HCT116 (cell line): Measurements from ENCODE around the gene ARNT2. TPM values are rescaled to one million over a fixed set of nuclear protein-coding genes. Genes with fewer than 3 reads are reported as not detected.

Source experiments
- ATAC-seq: fragments of 200-7000 bp; cut with Tn5 transposase; 2 replicates; pipeline ENCODE4 v1.9.1; 2020; ENCODE audit warnings: mild to moderate bottlenecking, moderate library complexity
- BruUV-seq: library from RNA; stranded (reverse); fragments of 400-500 nt; replicated peaks from 2 replicates; lab custom pipeline; 2021; lab: Mats Ljungman, UMichigan
- CTCF ChIA-PET: fragments of 300-600 bp; sonication (Branson Sonifier 250); formaldehyde crosslinking; loops from one replicate; lab custom pipeline; 2021; ENCODE audit warnings: antibody characterized with exemption; lab: Charles Lee
- POLR2A ChIA-PET: fragments of 300-600, 350-600 bp; sonication (Branson Sonifier 250); formaldehyde crosslinking; loops from one replicate; lab custom pipeline; 2021; ENCODE audit warnings: antibody characterized with exemption; lab: Charles Lee
- RAD21 ChIA-PET, 2 experiments: fragments of 300-600 bp; sonication (Branson Sonifier 250); formaldehyde crosslinking; loops; one replicate each; lab custom pipeline; 2023; ENCODE audit warnings: low total read pairs in 2 of 2; ENCODE audit not compliant: uncharacterized antibody in 2 of 2, unreplicated experiment in 2 of 2, low non-redundant PET in 1 of 2; lab: Charles Lee
- DNase-seq: peaks from one replicate; pipeline ENCODE4 v3.0.0-alpha.2; 2010; ENCODE audit warnings: low read depth, low spot score
- H2AFZ ChIP-seq: fragments of 200-600 bp; shearing (Covaris generic), sonication (generic); 2 replicates; pipeline ENCODE4 v1.6.1; 2017; ENCODE audit warnings: low read depth, mixed run types, mixed read lengths, antibody characterized with exemption, low read length; ENCODE audit not compliant: poor library complexity, severe bottlenecking
- H3K27ac ChIP-seq: 2 replicates; pipeline ENCODE4 v1.5.1; 2012; ENCODE audit warnings: low read depth, low read length
- H3K27me3 ChIP-seq: fragments of 200-600 bp; sonication (generic); 2 replicates; pipeline ENCODE4 v1.6.1; 2016; ENCODE audit warnings: mixed run types, low read length, mixed read lengths; ENCODE audit not compliant: insufficient read depth
- H3K36me3 ChIP-seq, 2 experiments: fragments of 200-500 bp in 1 of 2; fragments of 200-600 bp in 1 of 2; sonication (Bioruptor generic) in 1 of 2; sonication (generic) in 1 of 2; 2 replicates each; pipeline versions ENCODE4 v1.5.1 to v1.6.1; 2014 to 2016; ENCODE audit warnings: low read length in 2 of 2, inconsistent platforms in 1 of 2, mixed read lengths in 1 of 2, mixed run types in 1 of 2; ENCODE audit not compliant: insufficient read depth in 2 of 2, control insufficient read depth in 1 of 2
- H3K4me1 ChIP-seq, 2 experiments: fragments of 200-600 bp in 1 of 2; sonication (generic) in 1 of 2; 2 replicates each; pipeline versions ENCODE4 v1.5.1 to v1.6.1; 2012 to 2017; ENCODE audit warnings: low read length in 2 of 2, inconsistent platforms in 1 of 2, mild to moderate bottlenecking in 1 of 2, mixed read lengths in 1 of 2, mixed run types in 1 of 2, moderate library complexity in 1 of 2; ENCODE audit not compliant: insufficient read depth in 2 of 2, control insufficient read depth in 1 of 2
- H3K4me2 ChIP-seq: fragments of 200-600 bp; sonication (generic); 2 replicates; pipeline ENCODE4 v1.6.1; 2017; ENCODE audit warnings: mixed run types, low read length, mixed read lengths
- H3K4me3 ChIP-seq, 2 experiments: fragments of 200-600 bp in 1 of 2; sonication (generic) in 1 of 2; replicated peaks in 1 of 2; 2 replicates each; pipeline ENCODE4 v1.5.1; 2011 to 2016; ENCODE audit warnings: low read length in 2 of 2, control low read depth in 1 of 2, low read depth in 1 of 2, mild to moderate bottlenecking in 1 of 2, mixed read lengths in 1 of 2, mixed run types in 1 of 2
- H3K79me2 ChIP-seq: fragments of 200-600 bp; sonication (generic); 2 replicates; pipeline ENCODE4 v1.6.1; 2017; ENCODE audit warnings: mild to moderate bottlenecking, mixed run types, low read length, moderate library complexity, mixed read lengths; ENCODE audit not compliant: insufficient read depth
- H3K9ac ChIP-seq: fragments of 200-600 bp; sonication (generic); 2 replicates; pipeline ENCODE4 v1.6.1; 2016; ENCODE audit warnings: low read length, mixed read lengths
- H3K9me2 ChIP-seq: fragments of 200-600 bp; sonication (generic), shearing (Covaris generic); 2 replicates; pipeline ENCODE4 v1.6.1; 2017; ENCODE audit warnings: mixed run types, mild to moderate bottlenecking, moderate library complexity; ENCODE audit not compliant: insufficient read depth
- H3K9me3 ChIP-seq, 2 experiments: fragments of 200-500 bp in 1 of 2; fragments of 200-600 bp in 1 of 2; sonication (Bioruptor generic) in 1 of 2; sonication (generic) in 1 of 2; 2 replicates each; pipeline ENCODE4 v1.6.1; 2014 to 2017; ENCODE audit warnings: low read length in 2 of 2, mixed read lengths in 2 of 2, inconsistent platforms in 1 of 2, low read depth in 1 of 2, mild to moderate bottlenecking in 1 of 2, mixed run types in 1 of 2, moderate library complexity in 1 of 2; ENCODE audit not compliant: control insufficient read depth in 1 of 2, insufficient read depth in 1 of 2
- H4K20me1 ChIP-seq: fragments of 200-600 bp; sonication (generic), shearing (Covaris generic); 2 replicates; pipeline ENCODE4 v1.6.1; 2017; ENCODE audit warnings: mixed run types, mild to moderate bottlenecking, moderate library complexity; ENCODE audit not compliant: insufficient read depth
- CEBPB ChIP-seq: IDR thresholded peaks from 2 replicates; pipeline ENCODE4 v1.6.1; 2012; ENCODE audit warnings: low read depth
- EZH2 ChIP-seq: fragments of 200-600 bp; sonication (generic); IDR thresholded peaks from 2 replicates; pipeline ENCODE4 v1.6.1; 2017; ENCODE audit warnings: antibody characterized with exemption, mixed run types
- POLR2A ChIP-seq: IDR thresholded peaks from 2 replicates; pipeline ENCODE4 v1.7.0; 2011; ENCODE audit warnings: borderline replicate concordance; ENCODE audit not compliant: insufficient read depth, insufficient read length; ENCODE audit errors: extremely low read depth
- SIN3A ChIP-seq: IDR thresholded peaks from 2 replicates; pipeline ENCODE4 v1.6.1; 2012; ENCODE audit warnings: low read depth
- SRF ChIP-seq: IDR thresholded peaks from 2 replicates; pipeline ENCODE4 v1.6.1; 2012; ENCODE audit warnings: low read depth
- YY1 ChIP-seq: IDR thresholded peaks from 2 replicates; pipeline ENCODE4 v1.6.1; 2011; ENCODE audit warnings: low read length, low read depth, moderate library complexity, mild to moderate bottlenecking; ENCODE audit not compliant: insufficient replicate concordance; ENCODE audit errors: extremely low read depth
- ZFX ChIP-seq: fragments of 450-650 bp; IDR thresholded peaks from 2 replicates; pipeline ENCODE4 v1.6.1; 2017
- intact Hi-C: fragments of 100-400 bp; cut with micrococcal nuclease; formaldehyde crosslinking; loops from 2 replicates; pipeline ENCODE4 v1.10.0; 2022
- total RNA-seq: library from RNA; stranded (reverse); gene quantifications from one replicate; pipeline ENCODE4 v1.2.1, GENCODE V29; 2021; ENCODE audit not compliant: unreplicated experiment
- TF ChIP-seq, protein P1 (sequence below): IDR thresholded peaks from 2 replicates; pipeline ENCODE4 v1.6.1; 2011; ENCODE audit warnings: mild to moderate bottlenecking, low read length, moderate library complexity; ENCODE audit not compliant: insufficient replicate concordance; ENCODE audit errors: extremely low read depth

The ARNT2 gene
- total RNA-seq, 1 experiment from 2014 or later: 3.0 TPM

DNA sequence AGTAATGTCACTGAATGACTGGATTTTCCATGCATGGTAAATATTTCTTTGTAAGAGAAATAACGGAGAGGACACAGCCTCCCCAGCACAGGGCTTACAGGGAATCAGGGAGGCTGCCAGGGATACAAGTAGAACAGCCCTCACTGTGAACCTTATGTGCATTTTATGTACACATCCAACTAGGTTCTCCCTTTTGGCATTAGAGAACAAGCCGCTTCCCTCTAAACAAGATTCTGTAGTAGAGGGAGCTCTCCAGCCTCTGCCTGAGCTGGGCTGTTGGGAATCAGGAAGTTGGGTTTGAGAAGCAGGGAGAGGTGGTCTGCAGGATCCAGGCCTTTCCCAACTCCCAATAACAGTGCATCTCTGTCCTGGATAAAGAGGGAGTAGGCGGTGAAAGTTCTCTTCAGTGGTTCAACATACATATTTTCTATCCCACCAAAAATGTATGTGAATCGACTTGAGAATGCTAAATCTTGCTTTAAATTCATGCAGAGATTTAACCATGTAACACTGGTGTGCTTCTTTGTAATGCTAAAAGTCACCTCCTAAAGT is 83.7 kb downstream of the ARNT2 start:
- Histone ChIP-seq H3K36me3 (no peaks in the 10 kb centered on the region), H2AFZ (no peak overlapping the region), H4K20me1 (no peaks in the 10 kb centered on the region), H3K4me3 (no peak overlapping the region), H3K27me3 (no peaks in the 10 kb centered on the region), H3K9me3 (no peaks in the 10 kb centered on the region), H3K4me1 (peaks cover 6 to 11% of the 10 kb centered on the region in 2 experiments; a peak in 3 of 4 replicates), H3K79me2 (no peaks in the 10 kb centered on the region), H3K9me2 (no peaks in the 10 kb centered on the region), H3K27ac (no peak overlapping the region), H3K9ac (no peak overlapping the region), H3K4me2 (no peak overlapping the region)
- TF ChIP-seq CEBPB (no peak), EZH2 (no peak)
- RAD21 ChIA-PET: no interaction called here
- no peak for DNase-seq
- CTCF ChIA-PET: no interaction called here
- no TSS peak for BruUV-seq
- POLR2A ChIA-PET: no interaction called here
- intact Hi-C loops: no loop called here
- no peak for ATAC-seq

GRCh38 chr15:80489030-80489594 is 84.9 kb downstream of the ARNT2 start:
- Histone ChIP-seq H3K4me3 (no peak overlapping the region), H3K4me2 (no peak overlapping the region)

More at GRCh38 chr15:80489030-80489594, 84.9 kb downstream of the ARNT2 start:
- no peak overlapping the region for H3K27ac ChIP-seq
- ChIA-PET CTCF (no interaction called here), POLR2A (no interaction called here), RAD21 (no interaction called here)
- H3K4me1 ChIP-seq: peaks cover 7 to 11% of the 10 kb centered on the region in 2 experiments; a peak in 3 of 4 replicates
- H3K9me3 ChIP-seq: no peaks in the 10 kb centered on the region
- DNase-seq (no peak), ATAC-seq (no peak)
- intact Hi-C loops: no loop called here
- no peak for TF ChIP-seq ZFX
- TF ChIP-seq, protein P1, sequence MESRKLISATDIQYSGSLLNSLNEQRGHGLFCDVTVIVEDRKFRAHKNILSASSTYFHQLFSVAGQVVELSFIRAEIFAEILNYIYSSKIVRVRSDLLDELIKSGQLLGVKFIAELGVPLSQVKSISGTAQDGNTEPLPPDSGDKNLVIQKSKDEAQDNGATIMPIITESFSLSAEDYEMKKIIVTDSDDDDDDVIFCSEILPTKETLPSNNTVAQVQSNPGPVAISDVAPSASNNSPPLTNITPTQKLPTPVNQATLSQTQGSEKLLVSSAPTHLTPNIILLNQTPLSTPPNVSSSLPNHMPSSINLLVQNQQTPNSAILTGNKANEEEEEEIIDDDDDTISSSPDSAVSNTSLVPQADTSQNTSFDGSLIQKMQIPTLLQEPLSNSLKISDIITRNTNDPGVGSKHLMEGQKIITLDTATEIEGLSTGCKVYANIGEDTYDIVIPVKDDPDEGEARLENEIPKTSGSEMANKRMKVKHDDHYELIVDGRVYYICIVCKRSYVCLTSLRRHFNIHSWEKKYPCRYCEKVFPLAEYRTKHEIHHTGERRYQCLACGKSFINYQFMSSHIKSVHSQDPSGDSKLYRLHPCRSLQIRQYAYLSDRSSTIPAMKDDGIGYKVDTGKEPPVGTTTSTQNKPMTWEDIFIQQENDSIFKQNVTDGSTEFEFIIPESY: no peak
- no peak for TF ChIP-seq SIN3A
- TF ChIP-seq YY1: no peak
- TF ChIP-seq SRF: no peak
- TF ChIP-seq POLR2A: no peak
- H3K36me3 ChIP-seq: no peaks in the 10 kb centered on the region
- H3K79me2 ChIP-seq: no peaks in the 10 kb centered on the region
- no peak overlapping the region for H2AFZ ChIP-seq
- no peak overlapping the region for H3K9ac ChIP-seq
- H3K27me3 ChIP-seq: no peaks in the 10 kb centered on the region
- no TSS peak for BruUV-seq
- no peaks in the 10 kb centered on the region for H3K9me2 ChIP-seq
- H4K20me1 ChIP-seq: no peaks in the 10 kb centered on the region
